Fibroblast of pulmonary artery (primary cell): ENCODE data around the gene OPHN1.
A peak's percentile ranks its signal among the peaks of the same experiment; 100 is the strongest.

ENCODE experiments used
- DNase-seq: peaks from one replicate; pipeline ENCODE4 v3.0.0-alpha.2; 2010; ENCODE audit warnings: low read depth
- H3K4me3 ChIP-seq: replicated peaks from 2 replicates; pipeline ENCODE4 v1.5.1; 2011; ENCODE audit warnings: low read depth, mild to moderate bottlenecking, control low read depth, low read length, moderate library complexity
- CTCF ChIP-seq: IDR thresholded peaks from 2 replicates; pipeline ENCODE4 v1.5.1; 2011; ENCODE audit warnings: mild to moderate bottlenecking, control low read depth, low read length, inconsistent platforms; ENCODE audit errors: missing control alignments

The OPHN1 gene

GRCh38 chrX:68416592-68416991 lies 16.7 kb downstream of the OPHN1 start:
- no peak overlapping the region for H3K4me3 ChIP-seq
- TF ChIP-seq CTCF = no peak
- no peak for DNase-seq

- DNase-seq = peak; percentile 63
- no peak overlapping the region for H3K4me3 ChIP-seq
- no peak for TF ChIP-seq CTCF
These were observed 18.0 kb downstream of the OPHN1 start for GRCh38 chrX:68415316-68415715.

- no peak for TF ChIP-seq CTCF
- DNase-seq = no peak
- H3K4me3 ChIP-seq = no peak overlapping the region
These were observed 20.0 kb downstream of the OPHN1 start for GRCh38 chrX:68413254-68413653.

- DNase-seq = no peak
- no peak for TF ChIP-seq CTCF
- H3K4me3 ChIP-seq = no peak overlapping the region
These were observed 21.6 kb downstream of the OPHN1 start for GRCh38 chrX:68411729-68412128.

GRCh38 chrX:68409194-68409593 lies 24.1 kb downstream of the OPHN1 start:
- TF ChIP-seq CTCF = no peak
- no peak for DNase-seq
- no peak overlapping the region for H3K4me3 ChIP-seq

GRCh38 chrX:68403522-68403921 lies 29.8 kb downstream of the OPHN1 start:
- no peak for TF ChIP-seq CTCF
- no peak for DNase-seq

GRCh38 chrX:68403038-68403437 lies 30.3 kb downstream of the OPHN1 start:
- DNase-seq = no peak

More at GRCh38 chrX:68403522-68403921, 29.8 kb downstream of the OPHN1 start:
- H3K4me3 ChIP-seq = no peak overlapping the region

More at GRCh38 chrX:68403038-68403437, 30.3 kb downstream of the OPHN1 start:
- H3K4me3 ChIP-seq = no peak overlapping the region
- TF ChIP-seq CTCF = no peak
